Neural cell (in vitro differentiated cells): ENCODE data around the gene ADAM10. TPM values are rescaled to one million over a fixed set of nuclear protein-coding genes. Genes with fewer than 3 reads are reported as not detected.

Experiments used
- H2AFZ ChIP-seq: fragments of 200-600, 300-800 bp; sonication (generic), shearing (Covaris generic); 2 replicates; pipeline ENCODE4 v1.6.0; 2014; ENCODE audit warnings: low read depth, mild to moderate bottlenecking, antibody characterized with exemption, low read length, moderate library complexity
- H3F3A ChIP-seq: fragments of 200-600 bp; shearing (Covaris generic); 2 replicates; pipeline ENCODE4 v1.6.1; 2016; ENCODE audit warnings: mild to moderate bottlenecking, moderate library complexity, mixed read lengths, antibody characterized with exemption, low read length; ENCODE audit not compliant: insufficient read depth, poor library complexity, severe bottlenecking
- H3K27ac ChIP-seq: fragments of 200-600, 300-800 bp; sonication (generic), shearing (Covaris generic); 2 replicates; pipeline ENCODE4 v1.5.1; 2014; ENCODE audit warnings: mild to moderate bottlenecking, low read length, moderate library complexity
- H3K27me3 ChIP-seq: fragments of 300-800, 200-600 bp; sonication (generic), shearing (Covaris generic); 2 replicates; pipeline ENCODE4 v1.6.0; 2014; ENCODE audit warnings: mild to moderate bottlenecking, low read depth, low read length, moderate library complexity; ENCODE audit not compliant: insufficient read depth
- H3K36me3 ChIP-seq: fragments of 300-800, 200-600 bp; sonication (generic), shearing (Covaris generic); 2 replicates; pipeline ENCODE4 v1.5.1; 2014; ENCODE audit warnings: mild to moderate bottlenecking, antibody characterized with exemption, low read length, moderate library complexity; ENCODE audit not compliant: insufficient read depth
- H3K4me2 ChIP-seq: fragments of 300-800, 200-600 bp; sonication (generic), shearing (Covaris generic); 2 replicates; pipeline ENCODE4 v1.6.0; 2014; ENCODE audit warnings: mild to moderate bottlenecking, low read length
- H3K4me3 ChIP-seq: fragments of 300-800, 200-600 bp; sonication (generic), shearing (Covaris generic); 2 replicates; pipeline ENCODE4 v1.5.1; 2014; ENCODE audit warnings: mild to moderate bottlenecking, low read length, moderate library complexity
- H3K79me2 ChIP-seq: fragments of 200-600 bp; shearing (Covaris generic); replicated peaks from 2 replicates; pipeline ENCODE4 v1.6.0; 2014; ENCODE audit warnings: mild to moderate bottlenecking, low read length, moderate library complexity; ENCODE audit not compliant: insufficient read depth
- H3K9ac ChIP-seq: fragments of 300-800, 200-600 bp; sonication (generic), shearing (Covaris generic); 2 replicates; pipeline ENCODE4 v1.6.1; 2016; ENCODE audit warnings: mild to moderate bottlenecking, low read length, mixed read lengths
- H3K9me2 ChIP-seq: fragments of 200-600 bp; shearing (Covaris generic); 2 replicates; pipeline ENCODE4 v1.6.1; 2016; ENCODE audit warnings: mild to moderate bottlenecking, low read length, mixed read lengths; ENCODE audit not compliant: insufficient read depth
- H3K9me3 ChIP-seq: fragments of 200-600, 300-800 bp; sonication (generic), shearing (Covaris generic); 2 replicates; pipeline ENCODE4 v1.6.1; 2016; ENCODE audit warnings: mild to moderate bottlenecking, mixed run types, low read length, moderate library complexity, mixed read lengths
- H4K20me1 ChIP-seq: fragments of 200-600 bp; shearing (Covaris generic); 2 replicates; pipeline ENCODE4 v1.6.1; 2016; ENCODE audit warnings: mild to moderate bottlenecking, mixed run types; ENCODE audit not compliant: insufficient read depth
- EP300 ChIP-seq: fragments of 450-650 bp; conservative IDR thresholded peaks from 2 replicates; pipeline ENCODE4 v1.6.1; 2014; ENCODE audit warnings: antibody characterized with exemption, mild to moderate bottlenecking, moderate library complexity; ENCODE audit not compliant: poor library complexity, severe bottlenecking
- EZH2 ChIP-seq: fragments of 200-600, 300-800 bp; shearing (Covaris generic), sonication (generic); IDR thresholded peaks from 2 replicates; pipeline ENCODE4 v1.6.1; 2014; ENCODE audit warnings: antibody characterized with exemption, low read length, borderline replicate concordance, mild to moderate bottlenecking; ENCODE audit not compliant: insufficient read depth, poor library complexity, severe bottlenecking
- MXI1 ChIP-seq: fragments of 450-650 bp; conservative IDR thresholded peaks from 2 replicates; pipeline ENCODE4 v1.6.1; 2014; ENCODE audit warnings: antibody characterized with exemption, mild to moderate bottlenecking; ENCODE audit not compliant: poor library complexity, severe bottlenecking
- POLR2AphosphoS5 ChIP-seq: IDR thresholded peaks from 2 replicates; pipeline ENCODE4 v1.6.1; 2012
- RAD21 ChIP-seq: fragments of 450-650 bp; conservative IDR thresholded peaks from 2 replicates; pipeline ENCODE4 v1.6.1; 2014; ENCODE audit warnings: antibody characterized with exemption, mild to moderate bottlenecking, moderate library complexity
- SMC3 ChIP-seq: fragments of 450-650 bp; conservative IDR thresholded peaks from 2 replicates; pipeline ENCODE4 v1.6.1; 2014; ENCODE audit warnings: antibody characterized with exemption, mild to moderate bottlenecking, moderate library complexity; ENCODE audit not compliant: poor library complexity
- TAF1 ChIP-seq: IDR thresholded peaks from 2 replicates; pipeline ENCODE4 v1.6.1; 2012; ENCODE audit warnings: low read depth
- polyA plus RNA-seq: library from polyadenylated mRNA; depleted of rRNA; stranded (reverse); fragments of >200 nt; gene quantifications from 2 replicates; pipeline ENCODE4 v1.2.3, GENCODE V29; 2014
- TF ChIP-seq, protein P1 (sequence below): fragments of 450-650 bp; IDR thresholded peaks from 2 replicates; pipeline ENCODE4 v1.5.1; 2014; ENCODE audit warnings: antibody characterized with exemption, mild to moderate bottlenecking, moderate library complexity; ENCODE audit not compliant: poor library complexity, severe bottlenecking
- TF ChIP-seq, protein P2 (sequence below): IDR thresholded peaks from 2 replicates; pipeline ENCODE4 v1.6.1; 2012; ENCODE audit warnings: borderline replicate concordance

ADAM10 gene
- polyA plus RNA-seq, 1 donor from 2014 or later: 66.3 TPM

DNA sequence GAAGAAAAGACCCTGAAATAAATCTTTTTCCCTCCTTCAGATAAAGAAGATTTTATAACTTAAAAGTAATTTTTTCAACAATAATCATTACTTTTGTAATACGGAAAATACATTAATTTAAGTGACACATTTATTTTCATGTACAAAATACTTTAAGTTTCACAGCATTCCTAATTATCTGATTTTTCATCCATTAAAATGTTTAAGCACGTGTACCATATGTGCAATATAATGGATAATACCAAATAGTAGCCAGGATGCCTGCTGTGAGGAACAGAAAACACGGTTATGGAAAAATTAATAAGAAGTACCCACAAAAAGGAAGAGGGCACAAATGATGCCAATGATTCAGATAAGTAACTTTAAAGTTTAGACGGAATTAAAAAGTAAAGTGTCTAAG is 33.5 kb downstream of the ADAM10 start:
- no peaks in the 10 kb centered on the region for H3K27me3 ChIP-seq
- peaks cover 12% of the 10 kb centered on the region for H3K79me2 ChIP-seq
- H3K36me3 ChIP-seq: no peaks in the 10 kb centered on the region
- no peaks in the 10 kb centered on the region for H4K20me1 ChIP-seq
- H2AFZ ChIP-seq: no peak overlapping the region
- H3K9me3 ChIP-seq: no peaks in the 10 kb centered on the region
- H3F3A ChIP-seq: no peaks in the 10 kb centered on the region
- no peak overlapping the region for H3K4me2 ChIP-seq
- no peaks in the 10 kb centered on the region for H3K9me2 ChIP-seq
- TF ChIP-seq RAD21: no peak
- no peak for TF ChIP-seq POLR2AphosphoS5
- no peak for TF ChIP-seq TAF1
- TF ChIP-seq, protein P1, sequence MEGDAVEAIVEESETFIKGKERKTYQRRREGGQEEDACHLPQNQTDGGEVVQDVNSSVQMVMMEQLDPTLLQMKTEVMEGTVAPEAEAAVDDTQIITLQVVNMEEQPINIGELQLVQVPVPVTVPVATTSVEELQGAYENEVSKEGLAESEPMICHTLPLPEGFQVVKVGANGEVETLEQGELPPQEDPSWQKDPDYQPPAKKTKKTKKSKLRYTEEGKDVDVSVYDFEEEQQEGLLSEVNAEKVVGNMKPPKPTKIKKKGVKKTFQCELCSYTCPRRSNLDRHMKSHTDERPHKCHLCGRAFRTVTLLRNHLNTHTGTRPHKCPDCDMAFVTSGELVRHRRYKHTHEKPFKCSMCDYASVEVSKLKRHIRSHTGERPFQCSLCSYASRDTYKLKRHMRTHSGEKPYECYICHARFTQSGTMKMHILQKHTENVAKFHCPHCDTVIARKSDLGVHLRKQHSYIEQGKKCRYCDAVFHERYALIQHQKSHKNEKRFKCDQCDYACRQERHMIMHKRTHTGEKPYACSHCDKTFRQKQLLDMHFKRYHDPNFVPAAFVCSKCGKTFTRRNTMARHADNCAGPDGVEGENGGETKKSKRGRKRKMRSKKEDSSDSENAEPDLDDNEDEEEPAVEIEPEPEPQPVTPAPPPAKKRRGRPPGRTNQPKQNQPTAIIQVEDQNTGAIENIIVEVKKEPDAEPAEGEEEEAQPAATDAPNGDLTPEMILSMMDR: no peak
- TF ChIP-seq, protein P2, sequence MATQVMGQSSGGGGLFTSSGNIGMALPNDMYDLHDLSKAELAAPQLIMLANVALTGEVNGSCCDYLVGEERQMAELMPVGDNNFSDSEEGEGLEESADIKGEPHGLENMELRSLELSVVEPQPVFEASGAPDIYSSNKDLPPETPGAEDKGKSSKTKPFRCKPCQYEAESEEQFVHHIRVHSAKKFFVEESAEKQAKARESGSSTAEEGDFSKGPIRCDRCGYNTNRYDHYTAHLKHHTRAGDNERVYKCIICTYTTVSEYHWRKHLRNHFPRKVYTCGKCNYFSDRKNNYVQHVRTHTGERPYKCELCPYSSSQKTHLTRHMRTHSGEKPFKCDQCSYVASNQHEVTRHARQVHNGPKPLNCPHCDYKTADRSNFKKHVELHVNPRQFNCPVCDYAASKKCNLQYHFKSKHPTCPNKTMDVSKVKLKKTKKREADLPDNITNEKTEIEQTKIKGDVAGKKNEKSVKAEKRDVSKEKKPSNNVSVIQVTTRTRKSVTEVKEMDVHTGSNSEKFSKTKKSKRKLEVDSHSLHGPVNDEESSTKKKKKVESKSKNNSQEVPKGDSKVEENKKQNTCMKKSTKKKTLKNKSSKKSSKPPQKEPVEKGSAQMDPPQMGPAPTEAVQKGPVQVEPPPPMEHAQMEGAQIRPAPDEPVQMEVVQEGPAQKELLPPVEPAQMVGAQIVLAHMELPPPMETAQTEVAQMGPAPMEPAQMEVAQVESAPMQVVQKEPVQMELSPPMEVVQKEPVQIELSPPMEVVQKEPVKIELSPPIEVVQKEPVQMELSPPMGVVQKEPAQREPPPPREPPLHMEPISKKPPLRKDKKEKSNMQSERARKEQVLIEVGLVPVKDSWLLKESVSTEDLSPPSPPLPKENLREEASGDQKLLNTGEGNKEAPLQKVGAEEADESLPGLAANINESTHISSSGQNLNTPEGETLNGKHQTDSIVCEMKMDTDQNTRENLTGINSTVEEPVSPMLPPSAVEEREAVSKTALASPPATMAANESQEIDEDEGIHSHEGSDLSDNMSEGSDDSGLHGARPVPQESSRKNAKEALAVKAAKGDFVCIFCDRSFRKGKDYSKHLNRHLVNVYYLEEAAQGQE: no peak
- no peak for TF ChIP-seq MXI1
- no peak for TF ChIP-seq EP300
- no peak for TF ChIP-seq EZH2
- TF ChIP-seq SMC3: no peak
- H3K27ac ChIP-seq: no peak overlapping the region
- H3K4me3 ChIP-seq: no peak overlapping the region
- no peak overlapping the region for H3K9ac ChIP-seq

DNA sequence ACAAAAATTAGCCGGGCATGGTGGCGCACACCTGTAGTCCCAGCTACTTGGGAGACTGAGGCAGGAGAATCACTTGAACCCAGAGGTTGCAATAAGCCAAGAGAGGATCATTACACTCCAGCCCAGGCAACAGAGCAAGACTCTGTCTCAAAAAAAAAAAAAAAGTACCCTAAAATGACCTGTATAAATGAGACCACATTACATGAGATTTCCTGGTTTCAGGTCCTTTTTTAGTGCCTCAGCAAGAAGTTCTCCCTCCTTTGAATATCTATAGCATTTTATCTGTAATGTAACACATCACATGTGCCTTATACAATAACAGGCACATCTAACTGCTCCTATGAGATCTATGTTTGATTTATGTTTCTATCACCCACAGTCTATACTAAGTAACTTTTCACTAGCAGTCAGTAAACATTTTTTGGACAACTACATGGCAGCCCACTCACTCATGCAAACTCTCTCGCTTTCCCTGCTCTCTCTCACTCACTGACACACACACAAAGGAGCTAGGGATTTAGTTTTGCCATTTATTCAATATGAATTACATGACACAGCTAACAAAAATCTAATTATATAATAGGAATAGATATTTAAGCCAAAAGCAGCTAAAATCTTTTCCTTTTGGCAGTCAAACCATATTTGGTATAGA is 34.1 kb downstream of the ADAM10 start:
- Histone ChIP-seq H4K20me1 (no peaks in the 10 kb centered on the region), H3K9me3 (no peaks in the 10 kb centered on the region), H3F3A (no peaks in the 10 kb centered on the region), H3K4me2 (no peak overlapping the region), H3K9me2 (no peaks in the 10 kb centered on the region), H3K27me3 (no peaks in the 10 kb centered on the region), H3K79me2 (peaks cover 6% of the 10 kb centered on the region), H3K27ac (no peak overlapping the region), H3K36me3 (no peaks in the 10 kb centered on the region), H2AFZ (no peak overlapping the region), H3K4me3 (no peak overlapping the region), H3K9ac (no peak overlapping the region)
- TF ChIP-seq SMC3: no peak
- TF ChIP-seq EP300: no peak
- TF ChIP-seq, protein P2: no peak
